NOMO-1 treated with dmso at 0.1 percent for 144 hours (cell line): ENCODE measurements around the gene PAM.
"Not testable (repeated sequence)": the region's sequence is repeated elsewhere in the genome, so short reads cannot be mapped to it uniquely, and the experiment has no call there.

Source experiments
- DNase-seq: peaks from one replicate; lab custom pipeline; 2025; ENCODE audit not compliant: unreplicated experiment; lab: John Stamatoyannopoulos, UW

PAM gene

DNA sequence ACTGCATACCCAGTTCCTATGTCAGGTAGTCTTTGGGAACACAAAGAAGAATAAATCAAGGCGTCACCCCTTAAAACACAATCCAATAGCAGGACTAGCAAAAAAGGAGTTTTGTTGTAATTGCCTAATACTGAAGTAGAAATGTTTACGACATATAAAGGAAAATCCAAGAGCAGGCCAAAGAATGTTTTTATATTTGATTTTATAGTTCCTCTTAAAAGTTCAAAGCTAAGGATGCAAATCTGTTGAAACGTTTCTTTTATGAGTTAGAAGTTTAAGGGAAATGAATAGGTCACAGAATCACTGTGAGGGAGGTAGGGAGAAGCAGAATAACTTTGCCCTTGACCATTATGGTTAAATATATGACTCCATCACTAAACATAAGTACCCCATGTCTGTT is 136.1 kb downstream of the PAM start:
- DNase-seq, result no peak

DNA sequence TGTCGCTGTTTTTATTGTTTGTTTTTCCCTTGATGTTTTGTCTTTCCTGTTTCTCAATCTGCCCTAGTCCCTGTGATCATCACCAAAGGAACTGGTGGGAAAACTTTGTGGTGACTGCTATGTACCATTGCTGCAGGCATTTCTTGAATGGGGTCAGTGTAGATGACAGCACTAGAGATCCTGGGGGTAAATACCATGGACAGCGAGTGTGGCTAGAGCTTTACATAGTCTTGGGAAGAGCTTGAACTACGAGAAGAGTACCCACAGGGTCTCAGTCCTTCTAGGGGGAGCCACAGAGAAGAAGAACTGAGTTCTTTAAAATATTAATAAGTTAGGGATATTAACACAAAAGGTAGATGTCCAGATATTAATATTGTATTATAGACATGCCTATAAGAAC is 138.8 kb downstream of the PAM start:
- DNase-seq, result no peak

DNA sequence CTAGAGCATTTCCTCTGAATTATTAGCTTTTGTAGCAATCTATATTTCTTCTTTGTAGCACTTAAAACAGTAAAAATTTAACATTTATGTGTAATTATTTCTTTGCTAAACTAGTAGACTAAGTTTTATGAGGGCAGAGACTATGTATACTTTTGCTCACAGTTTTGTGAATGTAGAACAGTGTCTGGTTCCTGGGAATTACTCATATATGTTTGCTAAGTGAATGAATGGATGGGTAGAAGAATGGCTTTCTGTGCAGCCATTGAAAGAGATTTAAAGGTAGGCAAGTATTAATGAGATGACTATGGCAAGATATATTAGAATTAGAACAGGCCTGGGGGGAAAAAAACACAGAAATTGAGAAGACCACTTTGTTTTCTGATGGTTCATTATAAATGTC is 140.1 kb downstream of the PAM start:
- DNase-seq, result no peak

DNA sequence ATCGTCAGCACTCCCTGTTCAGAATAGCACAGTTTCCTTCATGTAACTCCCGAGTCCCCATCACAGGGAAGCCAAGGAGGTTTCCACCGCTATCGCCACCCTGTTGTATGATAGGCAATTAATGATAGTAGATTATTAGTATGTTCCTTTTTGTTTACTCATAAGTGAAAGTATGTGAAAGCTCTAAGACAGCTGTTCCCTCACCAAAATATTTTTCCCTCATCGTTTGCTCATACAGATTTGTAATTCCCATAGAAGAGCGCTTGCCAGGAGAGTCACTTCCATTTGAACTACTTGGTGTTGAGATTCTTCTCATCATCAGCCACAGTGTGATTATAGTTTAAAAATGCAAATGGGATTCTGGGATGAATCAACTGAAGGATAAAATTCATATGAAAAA is 140.9 kb downstream of the PAM start:
- DNase-seq, result no peak

DNA sequence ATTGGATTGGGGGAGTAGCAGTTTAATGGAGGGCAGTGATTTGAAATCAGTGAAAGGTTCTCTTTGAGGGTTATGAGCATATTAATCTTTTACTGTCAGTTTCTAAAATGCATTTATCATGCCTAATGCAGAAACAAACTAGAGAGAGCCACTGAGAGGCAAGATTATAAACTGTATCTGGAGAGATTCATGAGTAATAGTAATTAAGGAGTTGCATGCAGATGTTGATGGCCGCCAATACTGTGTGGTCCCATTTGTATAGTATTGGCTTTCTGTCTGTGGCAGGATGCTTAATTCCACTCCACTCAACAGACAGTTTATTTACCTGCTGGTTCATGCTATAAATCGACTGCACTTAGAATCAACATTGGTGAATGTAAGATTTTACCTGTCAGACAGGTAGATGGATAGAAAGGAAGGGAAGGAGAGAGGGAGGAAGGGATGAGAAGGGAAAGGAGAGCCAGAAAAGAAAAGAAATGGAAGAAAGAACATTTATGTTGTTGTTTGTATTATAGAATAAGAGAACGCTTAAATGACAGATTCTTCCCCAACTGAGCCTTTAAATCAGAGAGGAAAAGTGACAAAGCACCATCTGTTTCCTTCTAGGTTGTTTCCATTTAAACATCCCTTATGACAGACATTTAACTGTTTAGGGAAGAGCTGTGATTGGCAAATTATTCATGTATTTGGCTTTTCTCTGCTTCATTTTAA is 146.5 kb downstream of the PAM start:
- no peak for DNase-seq

DNA sequence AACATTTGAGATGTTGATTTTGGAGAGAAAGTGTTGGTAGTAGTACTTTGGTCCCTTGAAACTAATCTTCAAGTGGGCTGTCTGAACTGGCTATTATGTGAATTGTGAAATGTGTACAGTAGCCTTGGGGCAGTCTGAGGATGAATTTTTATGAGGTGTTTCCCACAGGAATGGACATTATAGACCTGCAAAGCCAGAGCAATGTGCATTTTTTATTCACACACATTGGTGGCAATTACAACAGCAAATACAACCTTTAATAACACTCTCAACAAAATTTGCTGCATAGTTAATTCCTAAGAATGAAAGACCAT is 147.0 kb downstream of the PAM start:
- DNase-seq, result no peak

DNA sequence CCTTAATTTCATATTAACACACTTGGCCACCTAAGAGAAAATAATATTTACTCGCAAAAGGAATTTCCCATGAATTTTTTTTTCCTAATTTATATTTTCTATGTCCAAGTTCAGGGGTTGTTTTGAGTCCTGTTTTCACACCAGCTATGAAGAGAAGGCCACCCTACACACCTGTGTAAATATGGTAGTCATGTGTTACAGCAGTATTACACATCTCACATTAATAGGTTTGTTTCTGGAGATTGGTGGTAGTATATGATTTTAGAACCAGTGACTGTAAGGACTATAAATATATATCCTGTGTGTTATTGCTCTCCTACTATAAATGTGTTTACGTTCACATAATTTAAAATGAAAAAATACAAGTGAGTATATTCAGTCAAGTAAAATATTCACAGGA is 147.5 kb downstream of the PAM start:
- no peak for DNase-seq

DNA sequence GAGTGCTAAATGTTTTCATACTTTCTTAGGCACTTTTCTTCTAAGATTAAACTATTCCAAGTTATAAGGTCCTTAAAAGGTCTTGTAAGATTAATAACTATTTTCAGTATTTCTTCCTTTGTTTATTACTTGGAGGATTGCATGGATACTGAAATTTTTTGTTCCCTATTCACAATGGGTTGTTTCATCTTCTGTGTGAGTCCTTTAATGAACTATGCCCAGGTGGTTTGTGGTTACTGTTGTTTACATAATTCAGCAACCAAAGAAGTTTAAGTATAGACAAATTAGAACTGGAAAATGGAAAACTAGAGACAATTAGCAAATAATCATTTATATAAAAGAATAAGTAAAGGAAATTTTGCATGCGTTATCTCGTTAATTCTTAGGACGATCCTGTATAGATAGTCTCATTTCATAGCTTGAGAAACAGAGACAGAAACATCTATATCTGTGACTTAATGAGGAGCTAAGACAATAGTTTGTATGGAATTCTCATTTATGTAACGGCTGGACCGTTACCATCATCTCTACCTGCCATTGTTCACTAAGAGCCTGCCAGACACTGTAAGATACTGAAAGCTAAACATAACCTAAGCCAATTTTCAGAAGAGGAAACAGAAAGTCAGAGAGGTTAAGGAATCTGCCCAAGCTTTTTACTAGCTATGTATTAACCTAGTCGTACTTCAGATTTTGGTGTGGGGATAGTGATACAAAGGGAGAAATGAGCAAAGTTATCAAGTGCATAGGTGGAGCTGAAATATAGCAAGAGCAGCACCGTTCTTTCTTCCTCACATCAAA is 148.2 kb downstream of the PAM start:
- no peak for DNase-seq

DNA sequence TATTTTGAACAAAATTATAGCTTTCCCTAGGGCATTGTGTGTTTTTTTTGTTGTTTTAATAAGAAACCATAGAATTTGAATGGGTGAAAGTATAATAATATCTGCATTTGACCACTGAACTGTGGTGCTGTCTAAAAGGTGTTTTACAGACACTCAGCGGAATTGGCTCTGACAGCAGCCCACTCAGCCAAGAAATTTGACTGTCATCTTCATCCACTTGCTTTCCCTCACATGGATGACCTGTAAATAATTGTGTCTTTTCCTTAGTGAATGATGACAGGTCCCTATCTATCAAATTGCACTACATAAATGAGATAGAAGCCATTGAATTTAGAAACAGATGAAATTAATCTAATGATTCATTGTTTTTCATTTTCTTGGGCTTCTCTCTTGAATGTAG is 150.0 kb downstream of the PAM start:
- DNase-seq, result no peak

DNA sequence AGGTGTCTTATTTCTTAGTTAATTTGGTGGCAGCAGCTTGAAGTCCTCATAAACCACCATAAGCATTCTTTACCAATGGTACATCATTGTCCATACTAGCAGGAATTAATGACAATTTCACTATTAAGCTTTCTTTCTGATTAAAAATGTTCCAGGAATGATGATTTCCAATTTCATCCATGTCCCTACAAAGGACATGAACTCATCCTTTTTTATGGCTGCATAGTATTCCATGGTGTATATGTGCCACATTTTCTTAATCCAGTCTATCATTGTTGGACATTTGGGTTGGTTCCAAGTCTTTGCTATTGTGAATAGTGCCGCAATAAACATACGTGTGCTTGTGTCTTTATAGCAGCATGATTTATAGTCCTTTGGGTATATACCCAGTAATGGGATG is 152.0 kb downstream of the PAM start:
- not testable (repeated sequence) for DNase-seq

DNA sequence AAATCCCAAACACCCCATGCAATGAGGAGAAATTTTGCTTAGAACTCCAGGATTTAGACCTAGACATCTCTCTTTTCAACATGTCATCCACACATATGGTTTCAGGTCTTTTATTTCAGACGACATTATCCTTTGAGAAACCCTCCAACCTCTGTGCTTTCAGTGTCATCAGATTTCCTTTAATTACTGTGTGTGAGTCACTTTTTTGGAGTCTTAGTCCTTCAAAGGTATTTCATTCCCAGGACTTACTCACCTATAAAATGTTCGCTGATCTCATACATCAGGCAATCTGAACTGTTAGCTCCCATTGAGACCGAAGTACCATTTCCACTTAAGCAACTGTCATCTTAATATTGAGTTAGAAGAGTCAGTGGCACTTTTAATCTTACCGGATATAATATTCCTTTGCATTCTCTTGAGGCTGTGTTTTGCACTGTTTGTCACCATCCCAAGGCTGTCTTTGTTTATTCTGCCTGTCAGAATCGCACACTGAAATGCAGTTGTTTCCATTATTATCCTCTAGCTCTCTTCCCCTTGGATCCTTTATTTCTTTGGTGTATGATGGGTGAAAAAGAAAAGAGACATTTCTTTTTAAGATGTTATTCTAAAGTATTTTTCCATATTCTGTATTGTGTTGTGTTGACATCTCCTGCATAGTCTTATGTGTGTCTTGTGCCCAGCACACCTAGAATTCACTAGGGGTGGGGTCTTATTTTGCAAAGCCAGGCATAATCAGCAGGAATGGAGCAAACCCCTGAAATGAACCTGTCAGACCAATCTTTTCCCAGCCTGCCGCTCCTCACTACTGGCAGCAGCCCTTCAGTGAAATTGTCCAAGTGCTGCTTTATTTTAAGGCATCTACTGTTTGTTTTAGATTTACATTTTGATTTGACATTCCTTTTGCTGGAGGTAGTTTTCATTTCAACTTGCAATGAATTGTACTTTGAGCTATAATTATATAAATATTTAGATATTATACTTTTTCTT is 155.4 kb downstream of the PAM start:
- DNase-seq, result no peak

DNA sequence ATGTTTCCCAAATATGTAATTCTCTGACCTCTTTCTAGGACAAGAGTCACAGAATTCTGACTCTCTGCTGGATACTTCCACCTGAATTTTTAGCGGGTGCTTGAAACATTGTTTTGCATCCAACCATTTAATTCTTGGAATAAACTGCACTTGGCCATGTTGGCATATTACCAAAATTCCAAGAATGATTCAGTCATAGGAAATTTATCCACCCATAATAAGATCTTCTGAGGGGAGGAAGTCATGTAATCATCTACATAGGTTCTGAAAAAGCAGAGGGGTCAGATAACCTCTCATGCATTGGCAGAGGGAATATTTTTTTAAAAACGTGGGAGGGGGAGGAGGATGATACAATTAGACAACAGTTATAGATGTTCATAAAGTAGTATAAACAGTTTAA is 156.9 kb downstream of the PAM start:
- DNase-seq, result no peak

DNA sequence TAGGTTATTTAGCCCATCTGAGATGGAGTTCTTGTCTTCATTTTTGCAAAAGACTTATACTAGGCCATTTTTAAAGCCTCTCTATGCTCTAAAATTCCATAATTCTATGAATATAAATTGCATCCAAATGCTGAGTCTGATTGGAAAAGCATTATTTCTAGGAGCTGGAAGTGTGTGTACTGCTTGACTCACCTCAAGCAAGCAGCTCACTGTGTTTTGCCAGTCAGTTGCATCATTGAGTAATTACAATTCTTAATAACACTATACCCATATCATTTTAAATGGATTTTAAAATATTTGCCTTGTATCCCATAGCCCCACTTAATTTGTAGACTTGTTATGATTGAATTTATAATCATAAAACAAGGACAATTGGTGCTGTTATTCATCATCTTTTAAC is 161.0 kb downstream of the PAM start:
- DNase-seq, result no peak

DNA sequence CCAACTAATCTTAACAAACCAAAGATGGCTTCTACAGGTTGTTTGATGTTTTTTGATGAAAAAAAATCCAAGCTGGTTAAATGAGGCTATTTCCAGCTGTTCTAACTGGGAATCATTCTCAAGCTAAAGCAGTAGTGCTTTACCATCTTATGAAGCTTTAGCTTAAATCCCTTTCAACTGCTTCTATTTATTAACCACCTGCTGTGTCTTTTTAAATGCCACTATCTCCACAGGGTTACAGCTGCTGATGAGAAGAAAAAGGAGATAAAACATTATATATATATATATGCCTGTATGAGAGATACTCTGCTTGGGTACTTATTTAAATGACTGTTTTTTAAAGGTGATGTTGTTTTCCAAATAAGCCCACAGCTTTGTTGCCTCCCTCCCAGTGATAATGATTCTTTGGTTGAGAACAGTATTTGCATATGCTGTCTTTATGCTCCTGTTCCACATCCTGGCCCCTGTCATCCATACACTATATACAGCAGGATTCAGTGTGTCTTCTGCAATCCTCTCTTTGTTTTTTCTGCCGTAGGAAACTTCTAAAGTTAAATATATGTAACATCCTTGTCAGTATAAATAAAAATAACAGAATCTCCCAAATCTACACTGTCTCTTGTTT is 164.0 kb downstream of the PAM start:
- no peak for DNase-seq

DNA sequence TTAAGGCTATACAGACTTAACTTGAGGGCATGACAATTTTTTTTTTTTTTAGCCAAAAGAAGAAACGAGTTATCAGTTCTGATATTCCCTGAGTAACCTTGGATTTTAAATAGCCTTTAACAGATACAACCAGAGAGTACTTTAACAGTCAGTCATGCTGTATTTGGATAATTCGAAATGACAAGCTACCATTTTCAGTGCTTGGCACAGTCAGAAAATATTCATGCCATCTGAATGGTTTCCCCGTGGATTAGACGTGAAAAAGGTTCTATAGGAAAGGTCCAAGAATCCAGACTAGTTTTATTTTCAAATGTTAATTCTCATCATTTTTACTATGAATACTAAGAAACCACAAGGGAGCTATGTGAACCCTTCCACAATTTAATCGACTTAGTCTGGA is 165.7 kb downstream of the PAM start:
- no peak for DNase-seq

DNA sequence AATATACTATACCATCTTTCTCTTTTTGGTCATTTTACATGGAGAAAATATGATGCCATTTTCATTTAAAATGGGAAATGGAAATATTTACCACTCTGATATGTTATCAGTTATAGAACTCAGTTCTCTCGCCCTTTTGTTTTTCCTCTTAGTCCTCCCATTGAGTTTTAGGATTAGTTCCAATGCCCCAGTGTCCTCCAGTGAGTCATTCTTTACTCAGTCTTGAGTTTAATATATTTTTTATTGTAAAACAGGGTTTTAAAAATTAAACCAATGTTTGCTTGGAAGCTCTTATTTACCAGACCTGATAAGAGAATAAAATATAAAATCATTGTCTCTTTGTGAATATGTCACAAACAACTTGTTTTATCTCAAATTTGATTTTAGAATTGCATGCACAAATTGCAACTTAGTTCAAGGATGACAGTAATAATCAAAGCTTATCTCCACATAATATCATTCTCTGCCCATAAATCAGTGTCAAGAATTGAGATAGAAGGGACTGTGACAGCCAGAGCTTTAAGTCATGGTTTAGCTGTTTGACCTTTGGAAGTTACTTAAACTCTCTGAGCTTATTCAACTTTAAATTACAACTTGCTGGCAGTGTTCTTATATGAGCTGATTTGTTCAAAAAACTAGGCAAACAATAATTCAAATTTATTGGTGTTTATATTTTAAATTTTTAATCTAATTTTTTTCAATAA is 166.4 kb downstream of the PAM start:
- DNase-seq, result no peak

DNA sequence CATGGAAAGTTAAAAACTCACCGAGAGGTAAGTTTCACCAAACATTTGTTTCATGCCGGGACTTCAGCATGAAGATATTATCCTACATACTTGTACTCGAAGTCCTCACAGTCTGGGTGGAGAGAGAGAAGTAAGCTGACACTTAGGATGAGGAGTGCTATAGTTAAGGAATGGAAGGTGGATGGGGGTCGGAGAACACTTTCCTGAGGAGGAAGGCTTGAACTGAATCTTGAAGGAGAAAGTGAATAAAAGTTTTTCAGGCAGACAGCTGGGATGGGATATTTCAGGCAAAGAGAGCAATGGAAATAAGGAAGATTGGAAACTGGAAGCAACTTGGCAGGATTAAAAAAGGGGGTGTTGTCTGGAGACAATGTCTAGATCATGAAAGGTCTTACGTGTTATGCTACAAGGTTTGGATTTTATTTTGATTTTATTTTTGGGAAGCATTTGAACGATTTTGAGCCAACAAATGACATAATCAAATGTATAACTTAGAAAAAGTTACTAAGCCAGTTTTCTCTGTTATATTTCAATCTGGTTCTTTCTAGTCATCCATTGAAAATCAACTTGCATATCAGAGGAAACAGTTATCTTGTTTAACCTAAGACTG is 167.1 kb downstream of the PAM start:
- no peak for DNase-seq

DNA sequence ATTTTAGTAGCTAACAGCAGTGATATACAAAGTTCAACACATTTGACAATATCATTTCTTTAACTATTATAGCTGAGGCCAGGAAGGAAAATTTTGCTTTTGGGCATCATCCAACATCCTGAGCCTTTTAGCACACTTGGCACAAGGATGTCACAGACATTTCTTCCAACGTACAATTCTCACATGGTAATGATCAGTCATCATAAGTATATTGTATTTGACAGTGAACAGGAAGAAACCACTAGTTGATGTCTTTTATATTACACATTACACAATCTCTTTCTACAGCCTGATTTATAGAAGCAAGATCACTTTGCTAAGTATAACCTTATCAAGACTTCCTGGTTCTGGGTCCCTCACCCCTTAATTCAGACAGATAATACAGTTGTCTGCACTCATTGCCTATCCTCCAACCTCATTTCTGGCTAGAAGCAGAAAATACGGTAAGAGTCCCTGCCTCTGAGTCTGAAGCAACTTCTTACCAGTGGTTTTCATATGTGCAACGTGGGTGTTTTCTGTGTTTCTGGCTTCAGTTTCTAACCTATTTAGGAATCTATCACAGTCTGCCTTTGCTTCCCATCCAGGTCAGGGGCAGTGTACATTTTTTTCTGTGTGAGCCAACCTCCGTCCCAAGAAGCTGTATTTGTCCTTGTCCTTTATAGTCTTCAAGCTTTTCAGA is 167.8 kb downstream of the PAM start:
- DNase-seq, result no peak

DNA sequence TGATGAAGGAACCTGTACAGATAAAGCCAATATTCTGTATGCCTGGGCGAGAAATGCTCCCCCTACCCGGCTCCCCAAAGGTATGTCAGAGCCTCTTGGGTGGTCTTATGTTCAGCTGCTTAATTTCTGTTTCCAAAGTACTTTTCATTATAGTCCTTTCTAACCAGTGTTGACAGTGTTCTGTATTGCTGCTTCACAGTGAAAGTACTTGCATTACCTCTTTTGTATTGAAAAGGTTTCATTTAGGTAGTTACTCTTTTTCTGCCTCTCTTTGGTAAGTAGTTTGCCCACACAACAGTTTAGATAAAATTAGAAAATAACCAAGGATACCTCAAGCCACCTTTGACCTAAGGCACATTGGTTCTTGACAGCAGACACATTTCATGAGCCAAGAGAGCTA is 169.9 kb downstream of the PAM start:
- DNase-seq, result no peak

DNA sequence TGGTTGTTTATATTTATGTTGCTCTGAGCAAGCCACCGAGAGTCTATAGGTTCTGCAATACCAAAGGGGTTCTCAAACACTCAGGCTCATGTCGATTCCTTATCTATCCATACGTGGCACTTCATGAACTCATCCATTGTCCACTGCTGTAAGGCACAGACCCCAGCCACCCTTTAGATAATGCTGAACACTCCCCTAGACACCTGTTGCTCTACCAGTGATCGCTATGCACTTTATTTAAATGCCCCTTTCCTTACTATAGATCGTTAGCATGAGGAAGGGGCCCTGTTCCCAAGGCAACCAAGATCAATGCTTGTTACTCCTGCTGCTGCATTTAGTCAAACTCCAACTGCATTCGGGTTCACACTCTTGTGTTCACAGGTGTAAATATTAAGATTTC is 171.9 kb downstream of the PAM start:
- DNase-seq, result no peak
